BLaER1 treated with 17β-estradiol and CSF1 and Interleukin-3, amounts not matched to agents 10 nM and 100 nM (cell line): ENCODE measurements around the gene OSBP2.

Experiments
- H3K27ac ChIP-seq, 11 experiments: shearing (Covaris generic); formaldehyde crosslinking; 2 replicates each; pipeline ENCODE4 v1.8.1; 2022
- H3K27me3 ChIP-seq, 11 experiments: shearing (Covaris generic); formaldehyde crosslinking; 2 replicates each; pipeline ENCODE4 v1.8.1; 2022
- H3K36me3 ChIP-seq, 11 experiments: shearing (Covaris generic); formaldehyde crosslinking; 2 replicates each; pipeline ENCODE4 v1.8.1; 2022
- H3K4me1 ChIP-seq, 10 experiments: shearing (Covaris generic); formaldehyde crosslinking; 2 replicates each; pipeline ENCODE4 v1.8.1; 2022
- H3K4me2 ChIP-seq, 11 experiments: shearing (Covaris generic); formaldehyde crosslinking; 2 replicates each; pipeline ENCODE4 v1.8.1; 2022
- H3K4me3 ChIP-seq, 10 experiments: shearing (Covaris generic); formaldehyde crosslinking; 2 replicates each; pipeline ENCODE4 v1.8.1; 2022
- H3K9ac ChIP-seq, 11 experiments: shearing (Covaris generic); formaldehyde crosslinking; 2 replicates each; pipeline ENCODE4 v1.8.1; 2022
- H3K9me3 ChIP-seq, 11 experiments: shearing (Covaris generic); formaldehyde crosslinking; replicated peaks in 1 of 11; 2 replicates each; pipeline ENCODE4 v1.8.1; 2022
- H4K20me1 ChIP-seq, 11 experiments: shearing (Covaris generic); formaldehyde crosslinking; 2 replicates each; pipeline ENCODE4 v1.8.1; 2022
- Cebpa-rat ChIP-seq, 11 experiments: shearing (Covaris generic); IDR thresholded peaks; 2 replicates each; pipeline ENCODE4 v1.8.1; 2022

Gene OSBP2

DNA sequence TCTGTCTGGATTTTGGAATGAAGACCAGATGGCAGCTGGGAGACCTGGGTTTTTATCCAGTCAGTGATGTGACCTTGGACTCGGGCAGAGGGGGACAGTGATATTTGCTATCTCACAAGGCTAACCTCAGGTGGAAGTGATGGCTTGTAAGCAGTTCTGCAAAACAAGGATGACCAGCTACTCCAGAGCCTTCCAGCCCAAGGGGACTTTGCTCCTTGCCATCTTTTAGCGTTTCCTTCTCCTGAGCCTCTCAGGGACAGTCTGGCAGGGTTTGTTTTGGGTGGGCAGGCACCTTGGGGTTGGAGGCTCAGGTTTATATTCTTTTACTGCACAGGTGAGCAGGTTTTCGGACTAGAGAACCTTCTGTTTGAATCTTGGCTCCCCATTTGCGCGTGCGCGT, 9.5 kb upstream of the OSBP2 start:
- Histone ChIP-seq H3K4me3 (no peak overlapping the region), H3K36me3 (no peaks in the 10 kb centered on the region)

DNA sequence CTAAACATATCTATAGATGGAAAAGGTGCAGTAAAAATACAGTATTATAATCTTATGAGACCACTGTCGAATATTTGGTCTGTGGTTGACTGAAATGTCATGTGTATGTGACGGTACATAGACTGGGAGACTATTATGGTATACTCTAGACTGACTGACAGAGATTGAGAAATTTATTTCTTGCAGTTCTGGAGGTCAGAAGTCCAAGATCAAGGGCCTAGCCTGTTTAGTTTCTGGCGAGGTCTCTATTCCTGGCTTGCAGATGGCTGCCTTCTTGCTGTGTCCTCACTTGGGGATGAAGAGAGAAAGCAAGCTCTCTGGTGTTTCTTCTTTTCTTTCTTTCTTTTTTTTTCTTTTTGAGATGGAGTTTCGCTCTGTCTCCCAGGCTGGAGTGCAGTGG, 7.3 kb upstream of the OSBP2 start:
- Histone ChIP-seq H3K27me3 (no peaks in the 10 kb centered on the region), H3K9me3 (no peaks in the 10 kb centered on the region), H3K36me3 (no peaks in the 10 kb centered on the region), H3K4me3 (no peak overlapping the region), H4K20me1 (no peaks in the 10 kb centered on the region), H3K4me1 (peaks cover 0 to under 1% (median 0%) of the 10 kb centered on the region in 10 experiments; a peak in 5 of 20 replicates), H3K9ac (no peak overlapping the region), H3K4me2 (no peak overlapping the region), H3K27ac (no peak overlapping the region)
- no peak for TF ChIP-seq Cebpa-rat (IDR thresholded peaks at IDR 0.05)

More for the DNA sequence above, 9.5 kb upstream of the OSBP2 start:
- Histone ChIP-seq H3K4me1 (peaks cover 20 to 22% (median 21%) of the 10 kb centered on the region in 10 experiments), H3K4me2 (no peak overlapping the region), H3K27me3 (no peaks in the 10 kb centered on the region), H3K9ac (no peak overlapping the region), H3K27ac (no peak overlapping the region), H3K9me3 (no peaks in the 10 kb centered on the region), H4K20me1 (no peaks in the 10 kb centered on the region)
- TF ChIP-seq Cebpa-rat (IDR thresholded peaks at IDR 0.05): no peak

DNA sequence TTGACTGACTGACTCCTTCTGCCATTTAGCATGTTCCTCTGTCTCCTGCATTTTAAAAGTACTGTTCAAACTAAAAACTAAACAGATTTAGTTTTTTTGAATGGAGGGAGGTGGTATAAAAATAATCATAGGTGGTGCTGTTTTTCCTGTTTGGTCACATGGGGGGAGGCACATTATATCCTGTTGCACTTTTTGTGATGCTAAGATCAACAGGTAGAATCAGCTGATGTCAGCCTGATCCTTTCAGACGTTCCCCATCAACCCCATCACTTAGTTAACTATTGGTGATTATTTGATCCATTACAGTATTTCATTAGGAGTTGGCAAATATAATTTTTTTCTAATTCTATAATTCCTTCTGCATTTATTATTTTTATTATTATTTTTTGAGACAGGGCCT, 5.1 kb upstream of the OSBP2 start:
- Histone ChIP-seq H3K4me3 (no peak overlapping the region), H4K20me1 (no peaks in the 10 kb centered on the region), H3K9ac (no peak overlapping the region), H3K27ac (no peak overlapping the region), H3K27me3 (no peaks in the 10 kb centered on the region), H3K4me1 (peaks cover 0 to 11% (median 0%) of the 10 kb centered on the region in 10 experiments; a peak in 1 of 20 replicates), H3K36me3 (no peaks in the 10 kb centered on the region), H3K9me3 (no peaks in the 10 kb centered on the region), H3K4me2 (no peak overlapping the region)
- no peak for TF ChIP-seq Cebpa-rat (IDR thresholded peaks at IDR 0.05)

DNA sequence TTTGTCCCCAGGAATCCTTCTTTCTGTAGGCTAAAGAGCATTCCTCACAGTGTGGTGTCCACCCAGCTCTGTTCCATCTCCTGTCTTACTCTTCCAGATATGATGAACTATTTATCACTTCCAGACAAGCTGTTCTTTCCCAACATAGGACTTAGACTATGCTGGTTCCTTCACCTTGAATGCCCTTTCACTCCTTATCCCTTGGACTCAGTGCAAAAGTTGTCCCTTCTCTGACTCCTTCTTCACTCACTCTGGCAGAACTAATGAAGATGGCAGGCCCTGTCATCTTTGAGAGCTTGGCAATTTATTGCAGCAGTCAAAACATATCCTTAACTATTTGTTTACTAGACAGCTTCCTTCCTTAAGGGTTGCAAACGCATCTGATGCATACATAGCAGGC, 3.5 kb upstream of the OSBP2 start:
- H3K4me2 ChIP-seq: no peak overlapping the region
- no peak overlapping the region for H3K27ac ChIP-seq
- H3K4me3 ChIP-seq: no peak overlapping the region
- H3K9me3 ChIP-seq: no peaks in the 10 kb centered on the region
- no peaks in the 10 kb centered on the region for H4K20me1 ChIP-seq
- H3K4me1 ChIP-seq: peaks cover 0 to 16% (median 2%) of the 10 kb centered on the region in 10 experiments; a peak in 5 of 20 replicates
- no peak for TF ChIP-seq Cebpa-rat (IDR thresholded peaks at IDR 0.05)
- peaks cover 0 to 8% (median 0%) of the 10 kb centered on the region in 11 experiments; a peak in 2 of 22 replicates for H3K27me3 ChIP-seq
- H3K9ac ChIP-seq: no peak overlapping the region
- H3K36me3 ChIP-seq: no peaks in the 10 kb centered on the region

DNA sequence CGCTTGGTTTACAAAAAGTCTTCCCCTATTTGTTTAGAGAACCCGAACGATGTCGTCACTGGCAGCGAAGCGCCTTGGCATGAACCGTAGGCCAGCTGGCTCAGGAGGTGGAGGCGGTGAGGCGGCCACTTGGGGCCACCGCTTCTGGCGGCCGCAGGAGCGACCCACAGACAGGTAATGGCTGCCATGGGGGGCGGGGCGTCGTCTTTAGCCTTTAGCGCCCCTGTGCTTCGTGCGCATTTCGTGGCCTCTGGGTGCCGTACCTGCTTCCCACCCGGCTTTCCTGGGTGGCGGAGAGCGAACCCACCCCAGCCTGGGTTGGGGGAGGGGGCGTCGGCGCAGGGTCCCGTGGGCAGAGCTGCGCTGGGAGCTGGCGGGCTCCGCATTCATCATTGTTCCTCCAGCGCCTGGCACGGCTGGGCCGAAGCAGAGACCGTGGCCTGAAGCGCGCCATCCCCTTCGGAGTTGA, 469 bp upstream of the OSBP2 start:
- peak overlapping the region; percentile 51 to 73 (median 63) for H3K4me3 ChIP-seq
- peak overlapping the region; percentile 53 to 78 (median 71); a peak in 21 of 22 replicates for H3K9ac ChIP-seq
- no peaks in the 10 kb centered on the region for H3K9me3 ChIP-seq
- no peaks in the 10 kb centered on the region for H4K20me1 ChIP-seq
- TF ChIP-seq Cebpa-rat (IDR thresholded peaks at IDR 0.05): no peak
- H3K36me3 ChIP-seq: no peaks in the 10 kb centered on the region
- peaks cover 0 to 16% (median 2%) of the 10 kb centered on the region in 10 experiments; a peak in 5 of 20 replicates for H3K4me1 ChIP-seq
- H3K27ac ChIP-seq: peak overlapping the region in 10 of 11 experiments; percentile 40 to 62 (median 53); a peak in 17 of 22 replicates
- peak overlapping the region; percentile 59 to 89 (median 84) for H3K4me2 ChIP-seq
- H3K27me3 ChIP-seq: peaks cover 0 to 8% (median 0%) of the 10 kb centered on the region in 11 experiments; a peak in 2 of 22 replicates

DNA sequence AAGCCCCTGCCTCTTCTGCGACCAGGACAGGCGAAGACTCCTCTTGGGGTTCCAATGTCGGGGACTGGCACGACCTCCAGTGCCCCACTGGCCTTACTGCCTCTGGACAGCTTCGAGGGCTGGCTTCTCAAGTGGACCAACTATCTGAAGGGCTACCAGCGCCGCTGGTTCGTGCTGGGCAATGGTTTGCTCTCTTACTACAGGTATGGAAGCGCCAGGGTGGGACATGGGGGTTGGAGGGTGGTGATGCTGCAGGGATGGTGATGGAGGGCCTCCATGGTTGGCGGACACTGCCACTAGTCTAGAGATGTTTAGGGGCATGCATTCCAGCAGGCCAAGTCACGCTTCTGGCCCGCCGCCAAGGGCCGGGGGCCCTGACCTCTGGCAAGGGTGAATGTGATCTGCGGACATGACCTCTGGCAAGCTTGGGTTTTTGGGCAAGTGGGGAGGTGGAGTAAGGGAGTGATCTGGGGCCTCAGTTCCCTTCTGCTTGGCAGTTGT, 727 bp downstream of the OSBP2 start:
- Histone ChIP-seq H3K4me1 (peaks cover 0 to 16% (median 2%) of the 10 kb centered on the region in 10 experiments; a peak in 5 of 20 replicates), H3K27me3 (peaks cover 0 to 8% (median 0%) of the 10 kb centered on the region in 11 experiments; a peak in 2 of 22 replicates), H3K36me3 (no peaks in the 10 kb centered on the region), H4K20me1 (no peaks in the 10 kb centered on the region), H3K27ac (no peak overlapping the region), H3K4me3 (peak overlapping the region; percentile 41 to 73 (median 62); a peak in 17 of 20 replicates), H3K4me2 (peak overlapping the region; percentile 69 to 83 (median 72)), H3K9ac (peak overlapping the region in 5 of 11 experiments; percentile 46 to 70 (median 62); a peak in 4 of 22 replicates), H3K9me3 (no peaks in the 10 kb centered on the region)
- no peak for TF ChIP-seq Cebpa-rat (IDR thresholded peaks at IDR 0.05)

DNA sequence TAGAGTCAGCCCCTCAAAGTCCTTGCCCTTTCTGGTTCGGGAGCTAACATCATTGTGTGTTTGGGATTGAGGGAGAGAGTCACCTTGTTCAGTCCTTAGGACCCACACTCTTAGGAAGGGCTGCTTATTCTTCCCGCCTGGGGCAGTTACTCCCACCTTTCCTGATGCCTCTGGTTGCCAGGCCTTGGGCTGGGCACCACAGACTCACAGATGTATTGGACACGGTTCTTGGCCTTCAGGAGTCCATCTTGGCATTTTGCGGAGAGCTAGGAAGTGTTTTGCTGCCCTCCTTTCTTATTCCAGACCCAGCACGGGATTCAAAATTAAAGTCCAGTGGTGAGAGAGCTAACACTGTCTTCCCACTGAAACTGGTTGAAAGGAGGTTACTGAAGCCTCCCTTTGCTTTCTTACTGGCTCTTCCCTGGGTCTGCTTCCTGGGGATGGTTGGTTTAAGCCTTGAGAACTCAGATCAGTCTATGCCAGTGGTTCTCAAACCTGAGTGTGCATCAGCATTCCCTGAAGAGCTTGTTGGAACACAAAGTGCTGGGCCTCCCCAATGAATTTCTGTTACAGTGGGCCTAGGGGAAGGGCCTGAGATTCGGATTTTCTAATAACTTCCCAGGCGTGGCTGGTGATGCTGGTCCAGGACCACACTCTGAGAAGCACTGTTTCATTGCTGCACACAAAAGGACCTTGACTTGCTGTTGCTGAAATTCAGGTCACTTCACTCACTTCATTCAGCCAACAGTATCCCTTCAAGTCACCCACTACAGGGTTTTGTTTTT, 1.4 kb downstream of the OSBP2 start:
- H3K4me1 ChIP-seq: peaks cover 0 to 16% (median 2%) of the 10 kb centered on the region in 10 experiments; a peak in 5 of 20 replicates
- H3K4me2 ChIP-seq: peak overlapping the region in 4 of 11 experiments; percentile 71 to 74 (median 73); a peak in 3 of 22 replicates
- H4K20me1 ChIP-seq: no peaks in the 10 kb centered on the region
- H3K27ac ChIP-seq: no peak overlapping the region
- H3K27me3 ChIP-seq: peaks cover 0 to 8% (median 0%) of the 10 kb centered on the region in 11 experiments; a peak in 2 of 22 replicates
- no peak overlapping the region for H3K4me3 ChIP-seq
- no peak overlapping the region for H3K9ac ChIP-seq
- H3K36me3 ChIP-seq: no peaks in the 10 kb centered on the region
- no peak for TF ChIP-seq Cebpa-rat (IDR thresholded peaks at IDR 0.05)
- no peaks in the 10 kb centered on the region for H3K9me3 ChIP-seq

DNA sequence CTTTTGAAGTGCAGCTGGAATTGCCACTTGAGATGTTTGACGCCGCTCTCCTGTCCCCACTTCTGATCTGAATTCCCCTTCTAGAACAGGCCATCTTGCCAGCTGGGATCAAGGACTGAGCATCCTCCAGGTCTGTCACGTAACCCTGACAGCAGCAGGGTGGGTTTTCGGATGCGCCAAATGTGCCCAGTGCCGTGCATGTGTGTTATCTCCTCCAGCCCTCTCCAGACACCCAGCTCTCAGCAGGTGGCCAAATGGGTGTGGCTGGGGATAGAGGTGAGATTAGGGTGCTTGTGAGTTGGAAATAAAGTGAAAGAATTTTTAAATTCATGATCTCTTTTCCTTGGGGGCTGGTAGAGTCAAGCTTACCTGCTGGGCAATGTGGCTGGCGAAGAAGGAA, 3.3 kb downstream of the OSBP2 start:
- H3K4me1 ChIP-seq: peaks cover 0 to 16% (median 2%) of the 10 kb centered on the region in 10 experiments; a peak in 5 of 20 replicates
- H3K4me3 ChIP-seq: no peak overlapping the region
- H4K20me1 ChIP-seq: no peaks in the 10 kb centered on the region
- H3K9me3 ChIP-seq: no peaks in the 10 kb centered on the region
- TF ChIP-seq Cebpa-rat (IDR thresholded peaks at IDR 0.05): no peak
- H3K4me2 ChIP-seq: no peak overlapping the region
- H3K9ac ChIP-seq: no peak overlapping the region
- no peak overlapping the region for H3K27ac ChIP-seq
- peaks cover 0 to 8% (median 0%) of the 10 kb centered on the region in 11 experiments; a peak in 2 of 22 replicates for H3K27me3 ChIP-seq
- no peaks in the 10 kb centered on the region for H3K36me3 ChIP-seq

DNA sequence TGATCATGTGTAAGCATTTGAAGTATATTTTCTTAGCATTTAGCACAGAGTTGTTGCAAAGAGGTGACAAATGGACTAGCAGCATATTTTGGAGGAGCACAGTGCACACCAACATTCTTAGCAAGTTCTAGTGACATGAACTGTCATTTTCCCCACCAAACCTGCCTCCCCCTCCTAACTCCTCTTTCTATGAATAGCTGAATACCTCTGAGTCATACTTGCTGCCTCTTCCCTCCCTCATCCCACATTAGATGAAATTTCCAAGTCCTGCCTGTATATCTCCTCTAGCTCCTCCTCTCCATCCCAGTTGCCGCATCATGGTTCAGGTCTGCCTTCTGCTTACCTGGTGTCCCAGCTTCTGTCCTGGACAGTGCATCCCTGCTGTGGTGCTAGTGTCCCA, 7.2 kb downstream of the OSBP2 start:
- no peak for TF ChIP-seq Cebpa-rat (IDR thresholded peaks at IDR 0.05)
- H3K36me3 ChIP-seq: no peaks in the 10 kb centered on the region
- no peaks in the 10 kb centered on the region for H4K20me1 ChIP-seq
- peak overlapping the region in 2 of 11 experiments; percentile 5 to 29; a peak in 2 of 22 replicates for H3K4me2 ChIP-seq
- no peaks in the 10 kb centered on the region for H3K27me3 ChIP-seq
- no peak overlapping the region for H3K27ac ChIP-seq
- H3K4me3 ChIP-seq: no peak overlapping the region
- no peaks in the 10 kb centered on the region for H3K9me3 ChIP-seq
- H3K9ac ChIP-seq: no peak overlapping the region
- peaks cover 4 to 12% (median 12%) of the 10 kb centered on the region in 10 experiments; a peak in 16 of 20 replicates for H3K4me1 ChIP-seq
